ENCODE data around the gene CHST9. TPM values are rescaled to one million over a fixed set of nuclear protein-coding genes. Genes with fewer than 3 reads are reported as not detected.

CHST9 gene
- total RNA-seq, 1 donor from 2014 or later, result 0.32 TPM

- no peaks in the 10 kb centered on the region for H3K36me3 Mint-ChIP-seq (ENCODE audit: unreplicated experiment)
- H3K27me3 Mint-ChIP-seq (ENCODE audit: unreplicated experiment), result no peaks in the 10 kb centered on the region
- no peak for DNase-seq (ENCODE audit: extremely low spot score, unreplicated experiment)
- H3K4me3 Mint-ChIP-seq (ENCODE audit: unreplicated experiment), result no peak overlapping the region
- TF ChIP-seq, protein P1, sequence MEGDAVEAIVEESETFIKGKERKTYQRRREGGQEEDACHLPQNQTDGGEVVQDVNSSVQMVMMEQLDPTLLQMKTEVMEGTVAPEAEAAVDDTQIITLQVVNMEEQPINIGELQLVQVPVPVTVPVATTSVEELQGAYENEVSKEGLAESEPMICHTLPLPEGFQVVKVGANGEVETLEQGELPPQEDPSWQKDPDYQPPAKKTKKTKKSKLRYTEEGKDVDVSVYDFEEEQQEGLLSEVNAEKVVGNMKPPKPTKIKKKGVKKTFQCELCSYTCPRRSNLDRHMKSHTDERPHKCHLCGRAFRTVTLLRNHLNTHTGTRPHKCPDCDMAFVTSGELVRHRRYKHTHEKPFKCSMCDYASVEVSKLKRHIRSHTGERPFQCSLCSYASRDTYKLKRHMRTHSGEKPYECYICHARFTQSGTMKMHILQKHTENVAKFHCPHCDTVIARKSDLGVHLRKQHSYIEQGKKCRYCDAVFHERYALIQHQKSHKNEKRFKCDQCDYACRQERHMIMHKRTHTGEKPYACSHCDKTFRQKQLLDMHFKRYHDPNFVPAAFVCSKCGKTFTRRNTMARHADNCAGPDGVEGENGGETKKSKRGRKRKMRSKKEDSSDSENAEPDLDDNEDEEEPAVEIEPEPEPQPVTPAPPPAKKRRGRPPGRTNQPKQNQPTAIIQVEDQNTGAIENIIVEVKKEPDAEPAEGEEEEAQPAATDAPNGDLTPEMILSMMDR (IDR thresholded peaks at IDR 0.05), result no peak
- H3K4me1 Mint-ChIP-seq (ENCODE audit: unreplicated experiment), result no peaks in the 10 kb centered on the region
- no peaks in the 10 kb centered on the region for H3K9me3 Mint-ChIP-seq (ENCODE audit: unreplicated experiment)
- H3K27ac Mint-ChIP-seq (ENCODE audit: unreplicated experiment), result no peak overlapping the region
These were observed 40.4 kb downstream of the CHST9 start for GRCh38 chr18:27144672-27145071.

DNA sequence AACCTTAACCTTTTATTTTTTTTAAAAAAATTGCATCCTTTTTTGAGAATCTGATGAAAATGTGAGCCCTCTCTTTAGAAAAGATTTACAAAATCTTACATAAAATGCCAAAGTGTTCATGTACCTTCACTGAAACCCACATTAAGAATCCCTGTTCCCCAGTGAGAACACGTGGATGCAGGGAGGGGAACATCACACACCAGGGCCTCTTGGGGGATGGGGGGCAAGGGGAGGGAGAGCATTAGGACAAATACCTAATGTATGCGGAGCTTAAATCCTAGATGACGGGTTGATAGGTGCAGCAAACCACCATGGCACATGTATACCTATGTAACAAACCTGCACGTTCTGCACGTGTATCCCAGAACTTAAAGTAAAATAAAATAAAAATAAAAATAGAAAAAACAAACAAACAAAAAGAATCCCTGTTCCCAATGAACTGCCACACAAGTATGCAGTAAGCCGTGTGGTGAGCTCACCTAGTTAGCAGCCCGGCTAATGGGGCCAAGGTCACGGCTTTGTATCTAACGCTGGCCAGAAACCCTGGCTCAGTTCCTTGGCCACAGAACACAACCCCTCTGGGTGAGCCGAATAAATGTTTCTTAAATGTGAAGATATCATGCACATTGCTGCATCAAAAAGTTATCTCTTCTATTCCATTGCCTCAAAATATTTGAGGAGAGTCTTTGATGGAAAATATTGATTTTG lies 41.4 kb downstream of the CHST9 start:
- no peaks in the 10 kb centered on the region for H3K9me3 Mint-ChIP-seq (ENCODE audit: unreplicated experiment)
- no peak overlapping the region for H3K27ac Mint-ChIP-seq (ENCODE audit: unreplicated experiment)
- no peak overlapping the region for H3K4me3 Mint-ChIP-seq (ENCODE audit: unreplicated experiment)
- H3K27me3 Mint-ChIP-seq (ENCODE audit: unreplicated experiment), result no peaks in the 10 kb centered on the region
- no peaks in the 10 kb centered on the region for H3K4me1 Mint-ChIP-seq (ENCODE audit: unreplicated experiment)
- no peak for DNase-seq (ENCODE audit: extremely low spot score, unreplicated experiment)
- H3K36me3 Mint-ChIP-seq (ENCODE audit: unreplicated experiment), result no peaks in the 10 kb centered on the region
- TF ChIP-seq, protein P1 (IDR thresholded peaks at IDR 0.05), result no peak

- Mint-ChIP-seq H3K27ac (ENCODE audit: unreplicated experiment) (no peak overlapping the region), H3K4me3 (ENCODE audit: unreplicated experiment) (no peak overlapping the region), H3K4me1 (ENCODE audit: unreplicated experiment) (no peaks in the 10 kb centered on the region), H3K9me3 (ENCODE audit: unreplicated experiment) (no peaks in the 10 kb centered on the region), H3K36me3 (ENCODE audit: unreplicated experiment) (no peaks in the 10 kb centered on the region), H3K27me3 (ENCODE audit: unreplicated experiment) (no peaks in the 10 kb centered on the region)
- TF ChIP-seq, protein P1 (IDR thresholded peaks at IDR 0.05), result no peak
- no peak for DNase-seq (ENCODE audit: extremely low spot score, unreplicated experiment)
These were observed 42.2 kb downstream of the CHST9 start for GRCh38 chr18:27142891-27143290.

- DNase-seq (ENCODE audit: extremely low spot score, unreplicated experiment), result no peak
- Mint-ChIP-seq H3K27me3 (ENCODE audit: unreplicated experiment) (no peaks in the 10 kb centered on the region), H3K4me1 (ENCODE audit: unreplicated experiment) (no peaks in the 10 kb centered on the region), H3K27ac (ENCODE audit: unreplicated experiment) (no peak overlapping the region), H3K4me3 (ENCODE audit: unreplicated experiment) (no peak overlapping the region), H3K36me3 (ENCODE audit: unreplicated experiment) (no peaks in the 10 kb centered on the region), H3K9me3 (ENCODE audit: unreplicated experiment) (no peaks in the 10 kb centered on the region)
- TF ChIP-seq, protein P1 (IDR thresholded peaks at IDR 0.05), result no peak
These were observed 43.2 kb downstream of the CHST9 start for GRCh38 chr18:27141876-27142275.

GRCh38 chr18:27138079-27138478 lies 47.0 kb downstream of the CHST9 start:
- no peak for DNase-seq (ENCODE audit: extremely low spot score, unreplicated experiment)
- Mint-ChIP-seq H3K27me3 (ENCODE audit: unreplicated experiment) (peaks cover 4% of the 10 kb centered on the region), H3K27ac (ENCODE audit: unreplicated experiment) (no peak overlapping the region), H3K4me3 (ENCODE audit: unreplicated experiment) (no peak overlapping the region), H3K36me3 (ENCODE audit: unreplicated experiment) (no peaks in the 10 kb centered on the region), H3K4me1 (ENCODE audit: unreplicated experiment) (peaks cover 1% of the 10 kb centered on the region), H3K9me3 (ENCODE audit: unreplicated experiment) (no peaks in the 10 kb centered on the region)
- TF ChIP-seq, protein P1 (IDR thresholded peaks at IDR 0.05), result no peak

Data from osteocyte (in vitro differentiated cells).